Sigmoid colon (tissue), 7 donors: ENCODE measurements around the gene SAMM50. TPM values are rescaled to one million over a fixed set of nuclear protein-coding genes. Genes with fewer than 3 reads are reported as not detected.

Experiments
- DNase-seq: peaks from one replicate; pipeline ENCODE4 v3.0.0-alpha.2; 2019
- H3K27ac ChIP-seq, 4 donors: fragments of 200-600 bp; sonication (generic); one replicate each; pipeline ENCODE4 v1.5.1; 2016 to 2019; ENCODE audit warnings: mild to moderate bottlenecking in 1 of 4
- H3K27me3 ChIP-seq, 3 donors: fragments of 200-600 bp; sonication (generic); one replicate each; pipeline ENCODE4 v1.5.1; 2019; ENCODE audit warnings: mild to moderate bottlenecking in 1 of 3
- H3K36me3 ChIP-seq, 4 donors: fragments of 200-600 bp; sonication (generic); one replicate each; pipeline ENCODE4 v1.5.1; 2016 to 2019
- H3K4me1 ChIP-seq, 4 donors: fragments of 200-600 bp; sonication (generic); one replicate each; pipeline ENCODE4 v1.5.1; 2017 to 2019
- H3K4me3 ChIP-seq, 4 donors: fragments of 200-600 bp; sonication (generic); one replicate each; pipeline ENCODE4 v1.5.1; 2017 to 2019; ENCODE audit warnings: mild to moderate bottlenecking in 2 of 4, moderate library complexity in 1 of 4
- H3K9me3 ChIP-seq, 4 donors: fragments of 200-600 bp in 3 of 4; sonication (generic) in 3 of 4; one replicate each; pipeline versions ENCODE4 v1.5.1 to v1.6.1; 2013 to 2019
- CTCF ChIP-seq, 4 experiments: fragments of 450-650 bp in 3 of 4; fragments of 200-600 bp in 1 of 4; IDR thresholded peaks; one replicate each; pipeline ENCODE4 v1.5.1; 2016 to 2019; ENCODE audit warnings: antibody characterized with exemption in 4 of 4, mild to moderate bottlenecking in 3 of 4, moderate library complexity in 2 of 4
- EP300 ChIP-seq, 4 donors: sonication (generic); formaldehyde crosslinking; IDR thresholded peaks; one replicate each; pipeline ENCODE4 v1.6.1; 2017; ENCODE audit warnings: antibody characterized with exemption in 4 of 4
- POLR2A ChIP-seq, 2 donors: fragments of 450-650 bp; IDR thresholded peaks; one replicate each; pipeline ENCODE4 v1.6.1; 2016; ENCODE audit warnings: antibody characterized with exemption in 2 of 2, mild to moderate bottlenecking in 2 of 2, moderate library complexity in 2 of 2
- POLR2AphosphoS5 ChIP-seq, 4 donors: sonication (generic); formaldehyde crosslinking; IDR thresholded peaks; one replicate each; pipeline ENCODE4 v1.6.1; 2017; ENCODE audit warnings: antibody characterized with exemption in 4 of 4
- WGBS, 2 donors: extraction: QIAGEN DNeasy Blood & Tissue Kit; methylation state at CpG; one replicate each; pipeline ENCODE4 v1.1.7; 2013; 5-methylcytosine and 5-hydroxymethylcytosine counted together
- intact Hi-C: fragments of 100-400 bp; cut with DNase I; formaldehyde crosslinking; loops from one replicate; pipeline ENCODE4 v1.15.1; 2023
- polyA plus RNA-seq, 3 donors: library from polyadenylated mRNA; stranded (reverse); fragments of 200-250 nt; gene quantifications; one replicate each; pipeline ENCODE4 v1.2.3, GENCODE V29; 2013
- total RNA-seq, 4 donors: library from RNA; depleted of rRNA; stranded (reverse); fragments of >200 nt; gene quantifications; one replicate each; pipeline ENCODE4 v1.1.0, GENCODE V29; 2016
- donor health status: healthy with polysubstance abuse.
- donor health status: Bipolar disorder and iron deficiency.
- donor health status: healthy.

The SAMM50 gene
- total and polyA plus RNA-seq, 7 donors, result 21.3 to 46.5 (median 33.0) TPM

- H3K36me3 ChIP-seq, result peaks cover 30 to 92% (median 46%) of the 10 kb centered on the region in 4 donors
- no peak overlapping the region for H3K4me3 ChIP-seq
- no peak for TF ChIP-seq POLR2A (IDR thresholded peaks at IDR 0.05)
- TF ChIP-seq POLR2AphosphoS5 (IDR thresholded peaks at IDR 0.05), result no peak
- TF ChIP-seq EP300 (IDR thresholded peaks at IDR 0.05), result no peak
- no peak for TF ChIP-seq CTCF (IDR thresholded peaks at IDR 0.05)
- H3K9me3 ChIP-seq, result no peaks in the 10 kb centered on the region
- intact Hi-C loops, result no loop called here
- no peak overlapping the region for H3K27ac ChIP-seq
- H3K4me1 ChIP-seq, result peaks cover 0 to 5% (median 0%) of the 10 kb centered on the region in 4 donors
- DNase-seq, result peak; percentile 29
- 85 to 87% methylated on average over 8 of the region's 8 CpGs for WGBS, 2 donors
- no peaks in the 10 kb centered on the region for H3K27me3 ChIP-seq
Measured at GRCh38 chr22:43988116-43988820, 33.0 kb downstream of the SAMM50 start.

GRCh38 chr22:43988960-43989359, 33.7 kb downstream of the SAMM50 start:
- peaks cover 0 to 8% (median 0%) of the 10 kb centered on the region in 4 donors for H3K4me1 ChIP-seq
- TF ChIP-seq EP300 (IDR thresholded peaks at IDR 0.05), result no peak
- TF ChIP-seq POLR2AphosphoS5 (IDR thresholded peaks at IDR 0.05), result no peak
- TF ChIP-seq POLR2A (IDR thresholded peaks at IDR 0.05), result no peak
- no peak for TF ChIP-seq CTCF (IDR thresholded peaks at IDR 0.05)
- H3K4me3 ChIP-seq, result no peak overlapping the region
- peak; percentile 15 for DNase-seq
- H3K27me3 ChIP-seq, result no peaks in the 10 kb centered on the region
- WGBS, 2 donors, result 95 to 97% methylated on average over 10 of the region's 10 CpGs
- intact Hi-C loops, result no loop called here
- no peak overlapping the region for H3K27ac ChIP-seq
- H3K9me3 ChIP-seq, result no peaks in the 10 kb centered on the region
- peaks cover 30 to 89% (median 42%) of the 10 kb centered on the region in 4 donors for H3K36me3 ChIP-seq

- no peak overlapping the region for H3K4me3 ChIP-seq
- peak; percentile 44 for DNase-seq
- H3K9me3 ChIP-seq, result no peaks in the 10 kb centered on the region
- peaks cover 28 to 89% (median 34%) of the 10 kb centered on the region in 4 donors for H3K36me3 ChIP-seq
- H3K27ac ChIP-seq, result no peak overlapping the region
- H3K4me1 ChIP-seq, result peaks cover 0 to 8% (median 0%) of the 10 kb centered on the region in 4 donors
- H3K27me3 ChIP-seq, result no peaks in the 10 kb centered on the region
- TF ChIP-seq POLR2A (IDR thresholded peaks at IDR 0.05), result no peak
- no peak for TF ChIP-seq CTCF (IDR thresholded peaks at IDR 0.05)
- TF ChIP-seq EP300 (IDR thresholded peaks at IDR 0.05), result no peak
- no peak for TF ChIP-seq POLR2AphosphoS5 (IDR thresholded peaks at IDR 0.05)
- WGBS, 2 donors, result 87 to 94% methylated on average over 13 of the region's 13 CpGs
- intact Hi-C loops, result loop anchor here (5.0 to 10.0 kb wide), 2 partner anchors 97 to 335 kb away; no protein-coding TSS in a partner anchor
Measured at GRCh38 chr22:43990044-43990443, 34.8 kb downstream of the SAMM50 start.

GRCh38 chr22:43991316-43992020, 36.2 kb downstream of the SAMM50 start:
- no peaks in the 10 kb centered on the region for H3K9me3 ChIP-seq
- H3K27ac ChIP-seq, result no peak overlapping the region
- peaks cover 0 to 8% (median 0%) of the 10 kb centered on the region in 4 donors for H3K4me1 ChIP-seq
- no peak for TF ChIP-seq EP300 (IDR thresholded peaks at IDR 0.05)
- TF ChIP-seq POLR2A (IDR thresholded peaks at IDR 0.05), result no peak
- TF ChIP-seq POLR2AphosphoS5 (IDR thresholded peaks at IDR 0.05), result no peak
- no peak for TF ChIP-seq CTCF (IDR thresholded peaks at IDR 0.05)
- 95 to 96% methylated on average over 11 of the region's 11 CpGs for WGBS, 2 donors
- H3K4me3 ChIP-seq, result no peak overlapping the region
- H3K27me3 ChIP-seq, result no peaks in the 10 kb centered on the region
- intact Hi-C loops, result loop anchor here (5.0 to 10.0 kb wide), 2 partner anchors 96 to 333 kb away; no protein-coding TSS in a partner anchor
- peak; percentile 40 for DNase-seq
- H3K36me3 ChIP-seq, result peaks cover 25 to 90% (median 33%) of the 10 kb centered on the region in 4 donors
